Pancreas (tissue), 10 donors: ENCODE measurements around the gene GTPBP10. TPM values are rescaled to one million over a fixed set of nuclear protein-coding genes. Genes with fewer than 3 reads are reported as not detected.

Experiments
- ATAC-seq, 4 donors: fragments of 200-7000 bp; cut with Tn5 transposase; one replicate each; pipeline versions ENCODE4 v1.8.0 to v1.9.1; 2020; ENCODE audit warnings: mild to moderate bottlenecking in 4 of 4, moderate library complexity in 4 of 4
- DNase-seq, 6 donors: peaks; one replicate each; pipeline ENCODE4 v3.0.0-alpha.2; 2020
- FAIRE-seq: peaks from 2 replicates; lab custom pipeline; 2012; peaks lifted over from hg19 to GRCh38; lab: Jason Lieb, UNC
- H3K27ac ChIP-seq, 4 donors: fragments of 200-600 bp; sonication (generic); 1 replicate in 3 of 4; 2 replicates in 1 of 4; pipeline versions ENCODE4 v1.5.0 to v1.8.0; 2020
- H3K27me3 ChIP-seq, 4 donors: fragments of 200-600 bp; one replicate each; pipeline ENCODE4 v1.8.0; 2021
- H3K36me3 ChIP-seq, 3 donors: fragments of 200-600 bp; sonication (generic) in 1 of 3; one replicate each; pipeline versions ENCODE4 v1.5.0 to v1.8.0; 2020 to 2021
- H3K4me1 ChIP-seq, 3 donors: fragments of 200-600 bp; one replicate each; pipeline ENCODE4 v1.8.0; 2021
- H3K4me3 ChIP-seq, 4 donors: fragments of 200-600 bp; sonication (generic) in 2 of 4; one replicate each; pipeline versions ENCODE4 v1.5.0 to v1.8.0; 2020 to 2021
- H3K9me3 ChIP-seq, 4 donors: fragments of 200-600 bp; one replicate each; pipeline ENCODE4 v1.8.0; 2021
- WGBS, 2 donors: extraction: QIAGEN DNeasy Blood & Tissue Kit; methylation state at CpG; one replicate each; pipeline ENCODE4 v1.1.7; 2013; 5-methylcytosine and 5-hydroxymethylcytosine counted together
- intact Hi-C, 3 donors: fragments of 100-400 bp; cut with DNase I; formaldehyde crosslinking; loops; one replicate each; pipeline versions ENCODE4 v1.11.1 to v1.14.2; 2022
- polyA plus RNA-seq, 2 donors: library from polyadenylated mRNA; stranded (reverse); fragments of 200-250 nt; gene quantifications; one replicate each; pipeline ENCODE4 v1.2.3, GENCODE V29; 2013
- total RNA-seq, 6 donors: library from RNA; stranded (reverse); fragmentation: NEBNext Ultra II Directional in 4 of 6; extraction: Animal tissue kit (Norgen Biotek cat#: 25700) in 4 of 6; gene quantifications; one replicate each; pipeline versions ENCODE4 v1.2.1 to v1.2.4, GENCODE V29; 2021 to 2023
- TF ChIP-seq, protein P1 (sequence below), 4 donors: fragments of 200-600 bp; sonication (generic) in 3 of 4; IDR thresholded peaks; one replicate each; pipeline versions ENCODE4 v1.5.0 to v1.8.0; 2021; ENCODE audit warnings: antibody characterized with exemption in 4 of 4
- donor health status: healthy with polysubstance abuse.
- donor health status: DM: no; HTN: no; CAD: no; lungs with moderate emphysema.
- donor health status: DM: no; HTN: no; CAD: no.
- donor health status: control.
- donor health status: control.
- donor health status: Bipolar disorder and iron deficiency.
- donor health status: DM: yes; HTN: yes; CAD: no.
- donor health status: DM: no; HTN: no; CAD: no.
- donor health status: DM: no; HTN: no; CAD: no.
- donor health status: DM: yes; HTN: yes; CAD: no.

GTPBP10 gene
- total and polyA plus RNA-seq, 8 donors, result 8.1 to 14.7 (median 10.7) TPM

DNA sequence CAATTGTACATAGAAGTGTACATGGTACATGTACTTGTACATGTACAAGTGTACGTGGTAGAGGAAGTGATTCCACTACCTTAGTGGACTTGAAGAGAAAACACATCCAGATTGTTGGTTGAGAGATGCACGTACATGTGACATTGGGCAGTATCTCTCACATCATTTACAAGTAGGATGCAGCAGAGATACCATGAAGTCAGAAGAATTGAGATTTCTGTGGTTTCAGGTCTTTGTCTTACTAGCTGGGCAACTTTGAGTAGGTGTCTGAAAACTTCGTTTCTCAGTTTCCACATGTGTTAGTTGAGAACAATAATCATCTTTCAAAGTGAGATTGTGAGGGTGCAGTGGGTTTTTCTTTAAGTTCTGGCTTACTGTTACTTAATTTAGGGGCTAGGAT is 78.2 kb downstream of the GTPBP10 start:
- H3K27me3 ChIP-seq, result no peaks in the 10 kb centered on the region
- no peaks in the 10 kb centered on the region for H3K9me3 ChIP-seq
- 70 to 84% methylated on average over 3 of the region's 3 CpGs for WGBS, 2 donors
- TF ChIP-seq, protein P1, sequence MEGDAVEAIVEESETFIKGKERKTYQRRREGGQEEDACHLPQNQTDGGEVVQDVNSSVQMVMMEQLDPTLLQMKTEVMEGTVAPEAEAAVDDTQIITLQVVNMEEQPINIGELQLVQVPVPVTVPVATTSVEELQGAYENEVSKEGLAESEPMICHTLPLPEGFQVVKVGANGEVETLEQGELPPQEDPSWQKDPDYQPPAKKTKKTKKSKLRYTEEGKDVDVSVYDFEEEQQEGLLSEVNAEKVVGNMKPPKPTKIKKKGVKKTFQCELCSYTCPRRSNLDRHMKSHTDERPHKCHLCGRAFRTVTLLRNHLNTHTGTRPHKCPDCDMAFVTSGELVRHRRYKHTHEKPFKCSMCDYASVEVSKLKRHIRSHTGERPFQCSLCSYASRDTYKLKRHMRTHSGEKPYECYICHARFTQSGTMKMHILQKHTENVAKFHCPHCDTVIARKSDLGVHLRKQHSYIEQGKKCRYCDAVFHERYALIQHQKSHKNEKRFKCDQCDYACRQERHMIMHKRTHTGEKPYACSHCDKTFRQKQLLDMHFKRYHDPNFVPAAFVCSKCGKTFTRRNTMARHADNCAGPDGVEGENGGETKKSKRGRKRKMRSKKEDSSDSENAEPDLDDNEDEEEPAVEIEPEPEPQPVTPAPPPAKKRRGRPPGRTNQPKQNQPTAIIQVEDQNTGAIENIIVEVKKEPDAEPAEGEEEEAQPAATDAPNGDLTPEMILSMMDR (IDR thresholded peaks at IDR 0.05), result no peak
- no peak for DNase-seq
- no peak for ATAC-seq
- H3K27ac ChIP-seq, result no peak overlapping the region
- H3K36me3 ChIP-seq, result no peaks in the 10 kb centered on the region
- H3K4me3 ChIP-seq, result no peak overlapping the region
- intact Hi-C loops, result loop anchor here in 1 of 3 donors (10.0 kb wide), 1 partner anchor 270 kb away; the partner anchor contains the start of gene STEAP1
- no peak for FAIRE-seq
- H3K4me1 ChIP-seq, result no peaks in the 10 kb centered on the region

DNA sequence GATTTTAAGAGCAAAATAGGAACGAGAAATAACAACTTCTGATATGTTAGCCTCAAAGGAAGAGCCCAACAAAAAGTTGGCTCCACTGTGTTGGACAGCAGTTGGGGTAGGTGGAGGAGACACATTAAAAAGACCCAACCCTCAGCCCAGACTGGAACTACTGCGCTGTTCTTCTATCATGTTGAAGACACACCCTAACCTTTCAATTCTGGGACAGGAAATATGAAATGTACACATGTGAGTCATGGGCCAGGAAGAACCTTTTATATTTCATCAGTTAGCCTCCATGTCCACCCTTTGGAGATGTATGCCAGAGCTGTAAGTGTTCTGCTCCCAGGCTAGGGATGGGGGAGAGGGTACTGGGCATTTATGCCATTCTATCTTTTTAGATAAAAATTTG is 78.9 kb downstream of the GTPBP10 start:
- FAIRE-seq (no peak), ATAC-seq (no peak), DNase-seq (no peak)
- Histone ChIP-seq H3K4me1 (no peaks in the 10 kb centered on the region), H3K4me3 (no peak overlapping the region), H3K27me3 (no peaks in the 10 kb centered on the region), H3K27ac (no peak overlapping the region), H3K36me3 (no peaks in the 10 kb centered on the region), H3K9me3 (no peaks in the 10 kb centered on the region)
- TF ChIP-seq, protein P1 (IDR thresholded peaks at IDR 0.05), result no peak
- WGBS, 2 donors, result 41 to 74% methylated on average over 2 of the region's 2 CpGs
- intact Hi-C loops, result loop anchor here in 1 of 3 donors (10.0 kb wide), 1 partner anchor 271 kb away; the partner anchor contains the start of gene STEAP1

DNA sequence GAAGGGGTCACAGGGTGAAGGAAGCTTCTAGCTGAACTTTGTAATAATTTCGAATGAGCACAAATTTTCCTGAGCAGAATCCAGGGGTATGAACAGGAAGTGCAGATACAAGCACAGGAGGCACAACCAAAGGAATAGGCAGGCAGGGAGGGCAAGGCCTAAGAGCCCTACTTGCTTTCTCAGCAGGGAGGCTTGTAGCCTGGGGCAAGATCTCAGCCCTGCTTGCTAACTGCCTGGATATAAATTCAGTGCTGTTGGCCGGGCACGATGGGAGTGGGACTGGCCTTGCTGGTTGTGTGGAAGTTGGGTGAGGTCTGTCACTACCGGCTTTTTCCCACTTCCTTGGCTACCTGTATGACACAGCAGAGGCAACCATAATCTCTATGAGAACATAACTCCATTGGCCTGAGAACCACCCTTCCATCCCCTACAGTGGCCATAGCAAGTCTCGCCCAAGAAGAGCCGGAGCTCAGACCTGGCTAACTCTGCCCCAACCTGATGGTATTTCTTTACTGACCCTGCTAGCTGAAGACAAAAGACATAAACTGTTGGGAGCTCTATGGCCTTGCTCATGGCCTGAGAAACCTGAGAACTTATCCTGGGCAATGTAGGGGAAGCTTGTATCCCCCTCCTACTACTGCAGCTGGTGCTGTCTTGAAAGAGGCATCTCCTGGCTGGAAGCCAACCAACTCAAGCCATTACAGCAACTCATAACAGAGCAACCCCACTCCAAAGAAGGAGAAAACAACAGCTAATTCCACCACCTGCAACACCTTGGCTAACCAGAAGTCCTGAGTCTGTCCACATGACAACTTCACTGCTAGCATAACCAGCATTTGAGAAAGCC is 84.3 kb downstream of the GTPBP10 start:
- 85 to 87% methylated on average over 6 of the region's 6 CpGs for WGBS, 2 donors
- no peaks in the 10 kb centered on the region for H3K36me3 ChIP-seq
- intact Hi-C loops, result loop anchor here in 1 of 3 donors (5.0 kb wide), 1 partner anchor 279 kb away; the partner anchor contains the start of gene STEAP1
- TF ChIP-seq, protein P1 (IDR thresholded peaks at IDR 0.05), result no peak
- H3K27me3 ChIP-seq, result no peaks in the 10 kb centered on the region
- DNase-seq (no peak), FAIRE-seq (no peak), ATAC-seq (no peak)
- H3K27ac ChIP-seq, result no peak overlapping the region
- H3K4me3 ChIP-seq, result no peak overlapping the region
- H3K9me3 ChIP-seq, result no peaks in the 10 kb centered on the region
- H3K4me1 ChIP-seq, result no peaks in the 10 kb centered on the region

DNA sequence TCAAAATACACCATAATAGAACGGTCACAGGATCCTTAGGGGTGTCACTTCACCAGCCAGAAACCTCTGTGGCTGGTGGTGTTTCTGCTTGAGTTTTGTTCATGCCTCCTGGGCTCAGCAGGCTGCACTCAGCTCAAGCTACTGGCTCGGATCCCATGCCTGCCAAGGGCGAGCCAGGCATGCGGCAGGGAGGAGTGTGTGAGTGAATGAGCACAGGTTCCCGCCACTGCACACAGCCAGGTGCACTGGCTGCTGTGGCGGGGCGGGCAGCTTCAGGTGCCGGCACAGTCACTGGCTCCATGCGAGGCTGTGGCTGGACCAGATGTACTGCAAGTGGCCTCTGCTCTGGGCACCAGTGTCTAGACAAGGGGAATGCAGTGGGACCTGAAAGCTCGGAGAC is 86.2 kb downstream of the GTPBP10 start:
- no peak overlapping the region for H3K4me3 ChIP-seq
- intact Hi-C loops, result loop anchor here in 1 of 3 donors (5.0 kb wide), 1 partner anchor 280 kb away; the partner anchor contains the start of gene STEAP1
- no peaks in the 10 kb centered on the region for H3K9me3 ChIP-seq
- TF ChIP-seq, protein P1 (IDR thresholded peaks at IDR 0.05), result no peak
- FAIRE-seq, result no peak
- H3K27me3 ChIP-seq, result no peaks in the 10 kb centered on the region
- 72 to 81% methylated on average over 10 of the region's 10 CpGs for WGBS, 2 donors
- peak in 1 of 6 donors; percentile 35 for DNase-seq
- ATAC-seq, result no peak
- no peaks in the 10 kb centered on the region for H3K4me1 ChIP-seq
- no peaks in the 10 kb centered on the region for H3K36me3 ChIP-seq
- no peak overlapping the region for H3K27ac ChIP-seq
